Activated naive CD4-positive, alpha-beta T cell treated with anti-CD3 and anti-CD28 coated beads for 36 hours (primary cell): ENCODE data around the gene FAM193B. TPM values are rescaled to one million over a fixed set of nuclear protein-coding genes. Genes with fewer than 3 reads are reported as not detected.

Experiments used
- CTCF ChIA-PET: fragments of 350-600 bp; sonication (Branson Sonifier 250); formaldehyde crosslinking; loops from one replicate; lab custom pipeline; 2021; ENCODE audit warnings: antibody characterized with exemption; lab: Charles Lee
- DNase-seq: peaks from one replicate; pipeline ENCODE4 v3.0.0-alpha.2; 2020
- H3K27ac Mint-ChIP-seq: one replicate; pipeline ENCODE4 v1.8.0; 2021; ENCODE audit warnings: mild to moderate bottlenecking, mixed read lengths
- H3K27me3 Mint-ChIP-seq: one replicate; pipeline ENCODE4 v1.8.0; 2021; ENCODE audit warnings: low read depth, mixed read lengths
- H3K36me3 Mint-ChIP-seq: one replicate; pipeline ENCODE4 v1.8.0; 2021; ENCODE audit warnings: low read depth, mixed read lengths
- H3K4me1 Mint-ChIP-seq: one replicate; pipeline ENCODE4 v1.8.0; 2021; ENCODE audit warnings: low read depth, mixed read lengths
- H3K4me3 Mint-ChIP-seq: one replicate; pipeline ENCODE4 v1.8.0; 2021; ENCODE audit warnings: mild to moderate bottlenecking, moderate library complexity, mixed read lengths
- H3K9me3 Mint-ChIP-seq: one replicate; pipeline ENCODE4 v1.8.0; 2021; ENCODE audit warnings: mixed read lengths
- intact Hi-C: fragments of 100-400 bp; cut with micrococcal nuclease; formaldehyde crosslinking; loops from one replicate; pipeline ENCODE4 v1.15.1; 2023
- total RNA-seq, 2 experiments: library from RNA; stranded (reverse); gene quantifications; one replicate each; pipeline ENCODE4 v1.2.3, GENCODE V29; 2021

Gene FAM193B
- total RNA-seq, 2 experiments from 2014 or later = 87.4 to 87.8 TPM

DNA sequence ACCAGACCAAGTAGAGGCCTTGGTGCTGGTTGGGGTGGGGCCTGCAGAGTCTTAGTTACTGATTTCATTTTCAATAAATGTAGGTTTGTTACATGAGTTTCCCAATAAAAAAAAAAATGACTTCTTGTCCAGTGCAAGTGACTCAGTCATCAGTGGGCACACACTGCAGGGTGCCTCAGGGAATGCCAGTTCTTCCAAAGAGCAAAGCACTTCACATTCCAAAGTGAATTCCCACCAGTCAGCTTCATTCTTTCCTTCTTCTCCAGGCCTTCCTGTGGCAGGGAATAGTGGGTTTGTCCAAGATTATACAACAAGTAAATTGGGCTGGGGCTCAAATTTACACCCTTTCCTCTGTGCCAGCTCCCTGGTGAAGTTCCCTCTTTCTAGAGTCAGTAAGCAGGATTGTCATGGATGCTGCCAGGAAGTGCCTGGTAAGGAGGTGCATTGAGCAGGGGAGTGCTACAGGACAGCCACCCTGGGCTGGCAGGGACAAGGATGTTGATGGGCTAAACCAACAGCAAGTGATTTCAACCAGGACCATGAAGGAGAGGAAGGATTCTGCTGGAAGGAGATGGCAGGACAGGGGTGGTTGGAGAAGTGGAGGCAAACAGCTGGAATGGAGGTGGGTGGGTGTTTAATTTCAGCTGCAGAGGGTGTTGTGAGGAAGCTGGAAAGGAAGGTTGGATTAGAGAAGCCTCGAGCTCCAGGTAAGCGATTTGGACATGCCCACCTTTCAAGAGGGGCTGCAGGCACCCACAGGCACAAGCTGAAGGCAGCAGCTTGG, 41.8 kb upstream of the FAM193B start:
- no peak overlapping the region for H3K27ac Mint-ChIP-seq
- H3K36me3 Mint-ChIP-seq = peaks cover 32% of the 10 kb centered on the region
- peaks cover 48% of the 10 kb centered on the region for H3K4me1 Mint-ChIP-seq
- DNase-seq = no peak
- H3K9me3 Mint-ChIP-seq = no peaks in the 10 kb centered on the region
- no peaks in the 10 kb centered on the region for H3K27me3 Mint-ChIP-seq
- intact Hi-C loops = loop anchor here (10.0 kb wide), 2 partner anchors 559 to 1029 kb away; partner anchors contain the start of genes CLK4 and NHP2
- CTCF ChIA-PET = interaction anchor here (0.7 kb wide), 1 partner anchor 51 kb away, joined by 3 read pairs; no protein-coding TSS in a partner anchor
- no peak overlapping the region for H3K4me3 Mint-ChIP-seq

DNA sequence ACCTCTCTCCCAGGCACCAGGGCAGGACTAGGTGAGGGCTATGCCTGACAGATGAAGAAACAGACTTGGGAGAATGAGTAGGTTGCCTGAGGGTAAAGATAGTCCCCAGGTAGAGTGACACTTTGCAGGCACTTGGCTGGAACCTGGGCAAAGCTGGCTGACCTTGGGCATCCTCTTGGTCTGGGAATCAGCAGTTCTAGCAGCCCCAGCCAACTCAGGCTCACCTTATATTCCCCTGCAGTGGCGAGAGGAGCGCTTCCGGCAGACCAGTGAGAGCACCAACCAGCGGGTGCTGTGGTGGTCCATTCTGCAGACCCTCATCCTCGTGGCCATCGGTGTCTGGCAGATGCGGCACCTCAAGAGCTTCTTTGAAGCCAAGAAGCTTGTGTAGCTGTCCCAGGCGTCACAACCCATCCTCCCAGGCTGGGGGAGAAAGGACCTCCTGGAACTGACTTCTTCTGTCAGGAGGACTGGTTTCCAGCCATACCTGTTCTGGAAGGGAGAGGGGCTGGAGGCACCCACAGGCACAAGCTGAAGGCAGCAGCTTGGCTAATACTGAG, 40.7 kb upstream of the FAM193B start:
- CTCF ChIA-PET = no interaction called here
- H3K9me3 Mint-ChIP-seq = no peaks in the 10 kb centered on the region
- H3K27me3 Mint-ChIP-seq = peaks cover 3% of the 10 kb centered on the region
- intact Hi-C loops = loop anchor here (10.0 kb wide), 2 partner anchors 560 to 1030 kb away; partner anchors contain the start of genes CLK4 and NHP2
- H3K4me3 Mint-ChIP-seq = no peak overlapping the region
- H3K4me1 Mint-ChIP-seq = peaks cover 40% of the 10 kb centered on the region
- peaks cover 32% of the 10 kb centered on the region for H3K36me3 Mint-ChIP-seq
- H3K27ac Mint-ChIP-seq = no peak overlapping the region
- no peak for DNase-seq

- peak overlapping the region; percentile 98 for H3K4me3 Mint-ChIP-seq
- DNase-seq = no peak
- H3K36me3 Mint-ChIP-seq = peaks cover 32% of the 10 kb centered on the region
- no peaks in the 10 kb centered on the region for H3K9me3 Mint-ChIP-seq
- H3K27ac Mint-ChIP-seq = no peak overlapping the region
- H3K27me3 Mint-ChIP-seq = peaks cover 7% of the 10 kb centered on the region
- peaks cover 38% of the 10 kb centered on the region for H3K4me1 Mint-ChIP-seq
- CTCF ChIA-PET = no interaction called here
- intact Hi-C loops = loop anchor here (10.0 kb wide), 2 partner anchors 561 to 1031 kb away; partner anchors contain the start of genes CLK4 and NHP2
Observed at GRCh38 chr5:177594071-177594470, 39.7 kb upstream of the FAM193B start.

- peaks cover 35% of the 10 kb centered on the region for H3K4me1 Mint-ChIP-seq
- CTCF ChIA-PET = interaction anchor here (1.1 kb wide), 1 partner anchor 14 kb away, joined by 4 read pairs; no protein-coding TSS in a partner anchor
- H3K9me3 Mint-ChIP-seq = no peaks in the 10 kb centered on the region
- intact Hi-C loops = loop anchor here (10.0 kb wide), 2 partner anchors 561 to 1031 kb away; partner anchors contain the start of genes CLK4 and NHP2
- DNase-seq = no peak
- H3K27ac Mint-ChIP-seq = no peak overlapping the region
- peaks cover 32% of the 10 kb centered on the region for H3K36me3 Mint-ChIP-seq
- H3K4me3 Mint-ChIP-seq = peak overlapping the region; percentile 98
- H3K27me3 Mint-ChIP-seq = peaks cover 8% of the 10 kb centered on the region
Observed at GRCh38 chr5:177593511-177593910, 39.1 kb upstream of the FAM193B start.

- Mint-ChIP-seq H3K9me3 (no peaks in the 10 kb centered on the region), H3K36me3 (peaks cover 32% of the 10 kb centered on the region), H3K4me1 (peaks cover 38% of the 10 kb centered on the region), H3K4me3 (peak overlapping the region; percentile 98), H3K27me3 (peaks cover 9% of the 10 kb centered on the region), H3K27ac (no peak overlapping the region)
- CTCF ChIA-PET = interaction anchor here (0.6 to 1.7 kb wide), 4 partner anchors 13 to 353 kb away, joined by 4 read pairs; no protein-coding TSS in a partner anchor
- intact Hi-C loops = loop anchor here (1.0 to 10.0 kb wide), 4 partner anchors 7 to 1032 kb away; partner anchors contain the start of genes B4GALT7, CLK4, FAM193B and NHP2
- DNase-seq = no peak
Observed at GRCh38 chr5:177592905-177593304, 38.5 kb upstream of the FAM193B start.

DNA sequence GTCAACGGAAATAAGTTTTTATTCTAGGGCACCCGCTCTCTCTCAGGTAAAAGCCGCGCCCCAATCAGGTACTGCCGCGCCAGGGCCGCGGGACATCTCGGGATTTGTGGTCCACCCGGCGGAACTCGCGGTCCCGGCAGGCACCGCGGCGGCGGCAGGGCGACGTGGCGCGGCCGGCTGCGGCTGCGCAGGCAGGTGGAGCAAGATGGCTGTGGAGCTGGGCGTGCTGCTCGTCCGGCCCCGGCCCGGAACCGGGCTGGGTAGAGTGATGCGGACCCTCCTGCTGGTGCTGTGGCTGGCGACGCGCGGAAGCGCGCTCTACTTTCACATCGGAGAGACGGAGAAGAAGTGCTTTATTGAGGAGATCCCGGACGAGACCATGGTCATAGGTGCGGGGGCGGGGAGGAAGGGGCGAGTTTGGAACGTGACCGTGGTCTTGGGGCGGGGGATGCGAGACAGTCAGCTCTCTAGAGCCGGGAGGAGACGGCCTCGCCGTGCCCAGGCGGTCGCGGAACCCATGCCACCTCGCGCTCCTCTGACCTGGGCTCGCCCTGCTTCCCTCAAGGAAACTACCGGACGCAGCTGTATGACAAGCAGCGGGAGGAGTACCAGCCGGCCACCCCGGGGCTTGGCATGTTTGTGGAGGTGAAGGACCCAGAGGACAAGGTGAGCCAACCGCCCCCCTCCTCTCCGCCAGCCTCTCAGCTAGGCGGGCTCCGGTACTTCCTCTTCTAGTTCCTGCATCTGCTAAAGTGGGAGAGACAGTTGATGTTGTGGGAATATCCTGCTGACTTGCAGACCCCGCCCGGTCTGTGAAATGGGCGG, 37.9 kb upstream of the FAM193B start, which contains the start of gene TMED9:
Gene TMED9, plus strand, starts transcription at position 194 of the 825 bp plus-strand sequence. Its CDS starts 12 bp downstream, at position 206.
- intact Hi-C loops = loop anchor here (1.0 to 10.0 kb wide), 4 partner anchors 8 to 1033 kb away; partner anchors contain the start of genes B4GALT7, CLK4, FAM193B and NHP2
- H3K9me3 Mint-ChIP-seq = no peaks in the 10 kb centered on the region
- peak within 1 kb of the TSS; percentile 94 for H3K27ac Mint-ChIP-seq
- H3K27me3 Mint-ChIP-seq = peaks cover 9% of the 10 kb centered on the region
- peaks cover 35% of the 10 kb centered on the region for H3K4me1 Mint-ChIP-seq
- H3K36me3 Mint-ChIP-seq = peaks cover 29% of the 10 kb centered on the region
- H3K4me3 Mint-ChIP-seq = peak within 1 kb of the TSS; percentile 98
- CTCF ChIA-PET = interaction anchor here (0.5 to 1.7 kb wide), 5 partner anchors 14 to 590 kb away, joined by 3 to 4 read pairs (median 4); no protein-coding TSS in a partner anchor
- peak; percentile 88 for DNase-seq

- H3K4me1 Mint-ChIP-seq = peaks cover 35% of the 10 kb centered on the region
- H3K27me3 Mint-ChIP-seq = peaks cover 9% of the 10 kb centered on the region
- H3K4me3 Mint-ChIP-seq = peak overlapping the region; percentile 98
- no peak for DNase-seq
- H3K27ac Mint-ChIP-seq = peak overlapping the region; percentile 94
- intact Hi-C loops = loop anchor here (1.0 to 10.0 kb wide), 4 partner anchors 9 to 1033 kb away; partner anchors contain the start of genes B4GALT7, CLK4, FAM193B and NHP2
- peaks cover 27% of the 10 kb centered on the region for H3K36me3 Mint-ChIP-seq
- CTCF ChIA-PET = interaction anchor here (1.7 kb wide), 1 partner anchor 14 kb away, joined by 4 read pairs; no protein-coding TSS in a partner anchor
- H3K9me3 Mint-ChIP-seq = no peaks in the 10 kb centered on the region
Observed at GRCh38 chr5:177591690-177592009, 37.3 kb upstream of the FAM193B start.

GRCh38 chr5:177590406-177590805, 36.0 kb upstream of the FAM193B start:
- no peak overlapping the region for H3K4me3 Mint-ChIP-seq
- H3K27me3 Mint-ChIP-seq = peaks cover 9% of the 10 kb centered on the region
- peaks cover 19% of the 10 kb centered on the region for H3K36me3 Mint-ChIP-seq
- no peak for DNase-seq
- intact Hi-C loops = loop anchor here (10.0 kb wide), 2 partner anchors 564 to 1034 kb away; partner anchors contain the start of genes CLK4 and NHP2
- H3K9me3 Mint-ChIP-seq = no peaks in the 10 kb centered on the region
- CTCF ChIA-PET = no interaction called here
- peaks cover 32% of the 10 kb centered on the region for H3K4me1 Mint-ChIP-seq
- H3K27ac Mint-ChIP-seq = no peak overlapping the region

DNA sequence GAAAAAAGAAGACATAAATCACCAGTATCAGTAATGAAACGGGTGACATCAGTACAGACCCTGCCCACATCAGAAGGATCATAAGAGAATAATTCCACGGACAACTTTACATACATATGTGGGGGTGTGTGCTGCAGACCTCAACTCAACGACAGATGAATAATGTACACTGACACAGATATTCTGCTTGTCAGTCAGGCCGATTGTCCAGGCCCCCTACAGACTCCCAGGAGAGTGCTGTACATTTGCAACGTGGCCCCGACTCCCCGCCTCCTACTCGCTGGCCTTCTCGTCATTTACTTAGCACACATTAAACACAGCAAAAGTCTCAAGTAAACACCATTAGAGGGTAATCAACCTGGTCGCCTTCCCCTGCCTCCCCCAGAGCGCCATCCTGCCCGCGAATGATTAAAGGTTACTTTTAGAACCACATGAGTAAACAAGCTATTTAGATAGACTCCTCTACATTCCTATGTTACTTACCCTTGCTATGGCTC, 34.1 kb upstream of the FAM193B start:
- DNase-seq = no peak
- intact Hi-C loops = no loop called here
- CTCF ChIA-PET = no interaction called here
- H3K36me3 Mint-ChIP-seq = peaks cover 5% of the 10 kb centered on the region
- H3K27me3 Mint-ChIP-seq = peaks cover 11% of the 10 kb centered on the region
- H3K27ac Mint-ChIP-seq = no peak overlapping the region
- H3K4me1 Mint-ChIP-seq = peaks cover 23% of the 10 kb centered on the region
- H3K4me3 Mint-ChIP-seq = no peak overlapping the region
- no peaks in the 10 kb centered on the region for H3K9me3 Mint-ChIP-seq

- no peaks in the 10 kb centered on the region for H3K36me3 Mint-ChIP-seq
- H3K27me3 Mint-ChIP-seq = no peaks in the 10 kb centered on the region
- CTCF ChIA-PET = interaction anchor here (0.6 kb wide), 2 partner anchors 33 to 598 kb away, joined by 3 to 4 read pairs; no protein-coding TSS in a partner anchor
- DNase-seq = no peak
- intact Hi-C loops = no loop called here
- H3K27ac Mint-ChIP-seq = no peak overlapping the region
- no peaks in the 10 kb centered on the region for H3K4me1 Mint-ChIP-seq
- H3K9me3 Mint-ChIP-seq = no peaks in the 10 kb centered on the region
- no peak overlapping the region for H3K4me3 Mint-ChIP-seq
Observed at GRCh38 chr5:177578316-177578715, 24.0 kb upstream of the FAM193B start.

- DNase-seq = no peak
- CTCF ChIA-PET = no interaction called here
- Mint-ChIP-seq H3K36me3 (no peaks in the 10 kb centered on the region), H3K27ac (no peak overlapping the region), H3K9me3 (no peaks in the 10 kb centered on the region), H3K4me3 (no peak overlapping the region), H3K4me1 (no peaks in the 10 kb centered on the region), H3K27me3 (no peaks in the 10 kb centered on the region)
- intact Hi-C loops = no loop called here
Observed at GRCh38 chr5:177576169-177576568, 21.8 kb upstream of the FAM193B start.
